Gastrocnemius medialis (tissue), 4 donors: Measurements from ENCODE around the gene C20orf96.

ENCODE experiments used
- POLR2A ChIP-seq, 2 donors: fragments of 450-650 bp; IDR thresholded peaks; one replicate each; pipeline ENCODE4 v1.6.1; 2017; ENCODE audit warnings: antibody characterized with exemption in 2 of 2, mild to moderate bottlenecking in 2 of 2, moderate library complexity in 2 of 2
- TF ChIP-seq, protein P1 (sequence below), 5 experiments: fragments of 450-650 bp in 3 of 5; fragments of 200-600 bp in 2 of 5; sonication (generic) in 2 of 5; IDR thresholded peaks in 4 of 5; conservative IDR thresholded peaks in 1 of 5; 1 replicate in 4 of 5; 2 replicates in 1 of 5; pipeline ENCODE4 v1.5.1; 2016 to 2019; ENCODE audit warnings: antibody characterized with exemption in 5 of 5, mild to moderate bottlenecking in 3 of 5, moderate library complexity in 3 of 5

GRCh38 chr20:237489-237888, 53.1 kb downstream of the C20orf96 start:
- TF ChIP-seq, protein P1, sequence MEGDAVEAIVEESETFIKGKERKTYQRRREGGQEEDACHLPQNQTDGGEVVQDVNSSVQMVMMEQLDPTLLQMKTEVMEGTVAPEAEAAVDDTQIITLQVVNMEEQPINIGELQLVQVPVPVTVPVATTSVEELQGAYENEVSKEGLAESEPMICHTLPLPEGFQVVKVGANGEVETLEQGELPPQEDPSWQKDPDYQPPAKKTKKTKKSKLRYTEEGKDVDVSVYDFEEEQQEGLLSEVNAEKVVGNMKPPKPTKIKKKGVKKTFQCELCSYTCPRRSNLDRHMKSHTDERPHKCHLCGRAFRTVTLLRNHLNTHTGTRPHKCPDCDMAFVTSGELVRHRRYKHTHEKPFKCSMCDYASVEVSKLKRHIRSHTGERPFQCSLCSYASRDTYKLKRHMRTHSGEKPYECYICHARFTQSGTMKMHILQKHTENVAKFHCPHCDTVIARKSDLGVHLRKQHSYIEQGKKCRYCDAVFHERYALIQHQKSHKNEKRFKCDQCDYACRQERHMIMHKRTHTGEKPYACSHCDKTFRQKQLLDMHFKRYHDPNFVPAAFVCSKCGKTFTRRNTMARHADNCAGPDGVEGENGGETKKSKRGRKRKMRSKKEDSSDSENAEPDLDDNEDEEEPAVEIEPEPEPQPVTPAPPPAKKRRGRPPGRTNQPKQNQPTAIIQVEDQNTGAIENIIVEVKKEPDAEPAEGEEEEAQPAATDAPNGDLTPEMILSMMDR (IDR thresholded peaks at IDR 0.05 in 4 of 5, conservative IDR thresholded peaks at IDR 0.05 in 1 of 5), result no peak
- TF ChIP-seq POLR2A (IDR thresholded peaks at IDR 0.05), result no peak
